GM18505 (cell line): Measurements from ENCODE around the gene ZSWIM6.

ENCODE experiments used
- ATAC-seq: cut with Tn5 transposase; IDR thresholded peaks from one replicate; pipeline ENCODE4 v1.9.1; 2021; ENCODE audit not compliant: unreplicated experiment
- POLR2A ChIP-seq: IDR thresholded peaks from 4 replicates; pipeline ENCODE4 v1.6.1; 2011; ENCODE audit warnings: borderline replicate concordance; ENCODE audit not compliant: insufficient read depth, insufficient read length; ENCODE audit errors: extremely low read depth

The ZSWIM6 gene

GRCh38 chr5:61474746-61475145 lies 142.7 kb downstream of the ZSWIM6 start:
- ATAC-seq = no peak
- TF ChIP-seq POLR2A = no peak

- TF ChIP-seq POLR2A = no peak
- no peak for ATAC-seq
Measured at GRCh38 chr5:61477788-61478187, 145.7 kb downstream of the ZSWIM6 start.

- ATAC-seq = no peak
- no peak for TF ChIP-seq POLR2A
Measured at GRCh38 chr5:61479850-61480614, 148.0 kb downstream of the ZSWIM6 start.

- TF ChIP-seq POLR2A = no peak
- ATAC-seq = no peak
Measured at GRCh38 chr5:61482980-61483379, 150.9 kb downstream of the ZSWIM6 start.

- no peak for TF ChIP-seq POLR2A
- no peak for ATAC-seq
Measured at GRCh38 chr5:61486476-61486875, 154.4 kb downstream of the ZSWIM6 start.

DNA sequence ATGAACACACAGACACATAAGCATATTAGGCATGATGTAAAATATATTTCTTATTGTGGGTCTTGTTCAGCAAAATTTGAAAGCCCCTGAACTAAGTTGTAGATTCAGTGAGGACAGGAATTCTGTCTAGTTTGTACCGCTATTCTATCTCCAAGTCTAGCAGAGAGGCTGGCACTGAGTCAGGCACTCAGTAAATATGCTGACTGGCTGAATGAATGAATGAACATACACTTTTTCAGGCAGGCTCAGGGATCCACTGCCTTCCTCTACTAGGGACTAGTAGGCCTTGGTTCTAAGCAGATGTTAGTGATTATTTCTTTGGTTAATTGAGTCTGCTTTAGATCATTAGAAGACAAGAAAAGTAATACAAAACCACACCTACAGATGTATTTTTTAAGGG lies 157.5 kb downstream of the ZSWIM6 start:
- ATAC-seq = no peak

DNA sequence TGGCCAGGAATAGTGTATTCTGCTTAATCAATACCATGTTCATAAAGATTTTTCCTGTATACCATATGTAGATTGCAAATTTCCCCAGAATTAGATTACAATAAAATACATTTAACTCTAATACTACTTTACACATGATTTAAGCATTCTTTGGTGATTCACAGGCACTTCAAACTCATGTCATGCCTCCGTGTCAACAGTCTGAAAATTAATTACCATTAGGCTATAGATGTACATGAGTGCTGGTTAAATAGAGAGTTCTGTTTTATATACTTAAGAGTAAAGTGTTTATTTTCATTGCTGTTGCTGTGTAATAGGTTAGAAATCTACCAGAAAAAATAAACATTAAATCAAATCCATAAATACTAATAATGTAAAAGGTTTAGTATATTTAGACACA lies 159.8 kb downstream of the ZSWIM6 start:
- no peak for ATAC-seq
- no peak for TF ChIP-seq POLR2A

More for the DNA sequence above, 157.5 kb downstream of the ZSWIM6 start:
- no peak for TF ChIP-seq POLR2A

- no peak for TF ChIP-seq POLR2A
- ATAC-seq = no peak
Measured at GRCh38 chr5:61493973-61494372, 161.9 kb downstream of the ZSWIM6 start.

DNA sequence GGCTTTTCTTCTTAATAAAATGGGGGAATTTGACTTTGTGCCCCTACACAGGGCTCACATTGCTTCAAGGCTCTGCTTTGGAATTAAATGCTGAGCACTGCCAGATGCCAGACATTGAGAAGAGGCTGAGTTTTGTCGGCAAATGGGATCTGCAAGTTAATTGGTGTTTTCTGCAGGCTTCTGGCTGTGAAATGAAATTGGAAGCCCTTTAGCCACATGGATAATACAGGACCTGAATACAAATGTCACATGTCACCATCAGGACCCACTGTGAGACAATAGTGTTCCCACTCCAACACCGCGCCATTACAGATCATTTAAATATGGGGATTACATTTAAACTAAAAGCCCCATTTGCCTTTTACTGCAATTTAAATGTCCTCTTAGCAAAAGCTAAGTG lies 164.4 kb downstream of the ZSWIM6 start:
- no peak for ATAC-seq
- TF ChIP-seq POLR2A = no peak

- ATAC-seq = no peak
- TF ChIP-seq POLR2A = no peak
Measured at GRCh38 chr5:61496860-61497259, 164.8 kb downstream of the ZSWIM6 start.

DNA sequence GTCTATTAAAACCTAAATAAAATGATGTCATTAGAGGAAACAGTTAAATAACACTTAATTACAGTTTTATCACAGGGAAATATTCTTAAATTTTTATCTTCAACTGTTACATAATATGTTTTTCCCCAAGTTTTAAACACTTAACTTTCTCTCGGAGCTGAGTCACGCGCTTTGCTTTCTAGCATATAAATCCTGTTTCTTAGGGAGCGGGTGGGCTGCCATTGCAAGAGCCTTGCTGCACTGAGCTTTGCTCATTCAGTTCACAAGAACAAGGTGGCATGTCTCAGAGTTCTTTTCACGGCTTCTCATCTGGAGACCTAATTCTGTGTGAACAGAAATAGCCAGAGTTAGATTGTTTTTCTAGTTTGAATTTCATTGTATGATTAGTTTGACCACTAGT lies 166.1 kb downstream of the ZSWIM6 start:
- no peak for TF ChIP-seq POLR2A
- no peak for ATAC-seq

GRCh38 chr5:61501971-61502370 lies 169.9 kb downstream of the ZSWIM6 start:
- no peak for TF ChIP-seq POLR2A
- no peak for ATAC-seq

DNA sequence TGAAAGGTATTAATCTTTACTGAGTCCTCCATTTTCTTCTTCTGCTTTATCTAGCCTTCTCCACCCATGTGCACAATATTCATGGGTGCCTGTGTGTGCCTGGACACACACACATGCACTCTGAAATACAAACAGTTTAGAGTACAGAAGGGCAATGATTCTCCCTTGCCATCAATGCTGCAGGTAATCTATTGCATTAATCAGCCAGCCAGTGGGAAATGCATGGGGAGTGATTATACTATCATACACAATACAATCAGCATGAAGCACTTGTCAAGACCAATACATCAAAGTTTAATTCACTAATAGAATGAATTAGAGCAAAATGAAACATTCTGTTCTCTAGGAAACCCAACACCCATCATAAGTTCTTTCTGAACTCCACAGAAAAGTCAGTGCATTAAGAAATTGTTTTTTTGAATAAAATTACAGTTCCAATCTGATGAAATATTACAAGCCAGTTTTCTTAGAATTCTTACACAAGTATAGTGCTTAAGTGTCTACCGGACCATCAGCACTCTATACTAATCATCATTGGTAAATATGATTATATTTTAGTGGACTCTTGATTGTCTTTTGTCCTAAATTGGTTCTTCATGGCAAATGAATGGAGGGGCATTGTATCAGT lies 172.2 kb downstream of the ZSWIM6 start:
- ATAC-seq = no peak
- no peak for TF ChIP-seq POLR2A

GRCh38 chr5:61505281-61505680 lies 173.2 kb downstream of the ZSWIM6 start:
- no peak for ATAC-seq
- no peak for TF ChIP-seq POLR2A

DNA sequence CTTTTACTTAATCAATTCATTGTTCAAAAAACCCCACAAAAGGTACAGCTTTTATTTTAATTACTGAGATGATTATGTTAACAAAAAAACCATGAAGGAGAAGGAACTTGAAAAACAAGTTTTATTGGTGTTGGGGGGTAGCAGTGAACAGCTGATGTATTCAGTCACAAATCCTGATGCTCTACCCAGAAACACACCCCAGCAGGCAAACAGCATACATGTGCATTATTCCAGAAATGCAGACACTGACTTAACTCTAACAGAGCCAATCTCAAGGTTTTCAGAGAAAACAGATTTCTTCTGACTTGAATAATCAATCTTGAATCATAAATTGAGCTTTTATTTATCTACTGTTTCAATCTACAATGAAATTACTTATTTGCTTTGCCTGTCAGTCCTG lies 175.2 kb downstream of the ZSWIM6 start:
- TF ChIP-seq POLR2A = no peak
- no peak for ATAC-seq

DNA sequence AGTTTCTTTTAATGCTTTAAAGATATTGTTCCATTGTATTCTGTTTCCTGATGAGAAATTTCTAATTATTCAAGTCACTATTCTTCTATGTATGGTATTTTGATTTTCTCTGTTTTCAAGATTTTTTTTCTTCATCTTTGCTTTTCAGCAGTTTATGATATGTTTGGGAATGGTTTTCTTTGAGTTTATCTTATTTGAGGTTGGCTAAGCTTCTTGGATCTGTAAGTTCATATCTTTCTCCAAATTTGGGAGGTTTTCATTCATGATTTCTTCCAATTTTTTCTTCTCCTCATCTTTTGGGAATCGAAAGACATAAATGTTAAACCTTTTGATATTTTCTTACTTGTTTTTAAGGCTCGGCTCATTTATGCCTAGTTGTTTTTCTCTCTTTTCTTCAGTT lies 184.9 kb downstream of the ZSWIM6 start:
- TF ChIP-seq POLR2A = no peak
- no peak for ATAC-seq
